HG03280 (cell line): ENCODE data around the gene NKD2.
"Not testable (repeated sequence)": the region's sequence is repeated elsewhere in the genome, so short reads cannot be mapped to it uniquely, and the experiment has no call there.

Experiments
- ATAC-seq: cut with Tn5 transposase; IDR thresholded peaks from one replicate; pipeline ENCODE4 v1.9.1; 2021; ENCODE audit warnings: mild to moderate bottlenecking, moderate library complexity; ENCODE audit not compliant: unreplicated experiment

The NKD2 gene

DNA sequence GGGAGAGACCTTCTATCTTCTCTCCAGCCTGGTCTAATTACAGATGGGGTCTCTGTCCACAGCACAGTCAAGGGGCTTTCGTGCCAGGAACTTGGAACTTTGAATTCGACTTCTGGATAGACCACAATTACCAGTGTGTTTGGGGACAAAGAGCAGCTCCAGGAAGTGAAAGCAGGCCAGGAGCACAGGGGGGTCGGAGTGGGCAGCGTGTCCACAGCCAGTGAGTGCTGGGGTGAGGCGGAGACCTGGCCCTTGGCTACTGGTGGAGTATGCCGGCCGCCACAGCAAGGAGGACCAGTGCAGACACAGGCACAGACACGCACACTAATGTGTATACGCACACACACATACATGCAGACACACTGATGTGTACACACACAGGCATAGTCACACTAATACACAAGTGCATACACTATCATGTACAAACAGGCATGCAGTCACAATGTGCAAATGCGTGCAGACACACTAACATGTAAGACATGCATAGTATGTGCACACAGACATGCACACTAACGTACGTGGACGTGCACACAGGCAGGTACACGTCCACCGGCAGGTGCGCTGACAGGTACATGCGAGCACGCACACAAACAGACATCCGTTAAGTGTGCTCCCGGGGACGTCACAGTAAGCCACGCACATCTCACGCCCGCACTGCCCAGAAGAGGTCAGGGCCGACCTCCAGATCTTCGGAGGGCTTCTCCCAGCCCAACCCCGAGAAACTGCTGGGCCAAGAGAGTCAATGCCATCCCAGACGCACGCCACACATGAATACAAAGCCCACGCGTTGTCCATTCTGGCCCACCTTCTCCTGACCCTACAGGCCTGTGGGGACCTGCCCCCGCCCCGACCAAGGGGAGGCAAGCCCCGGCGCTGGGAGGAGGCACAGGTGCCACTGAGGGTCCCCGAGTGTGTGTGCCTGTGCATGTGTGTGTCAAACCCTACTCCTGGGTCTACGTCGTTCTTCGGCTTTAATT lies 46.5 kb downstream of the NKD2 start:
- no peak for ATAC-seq

DNA sequence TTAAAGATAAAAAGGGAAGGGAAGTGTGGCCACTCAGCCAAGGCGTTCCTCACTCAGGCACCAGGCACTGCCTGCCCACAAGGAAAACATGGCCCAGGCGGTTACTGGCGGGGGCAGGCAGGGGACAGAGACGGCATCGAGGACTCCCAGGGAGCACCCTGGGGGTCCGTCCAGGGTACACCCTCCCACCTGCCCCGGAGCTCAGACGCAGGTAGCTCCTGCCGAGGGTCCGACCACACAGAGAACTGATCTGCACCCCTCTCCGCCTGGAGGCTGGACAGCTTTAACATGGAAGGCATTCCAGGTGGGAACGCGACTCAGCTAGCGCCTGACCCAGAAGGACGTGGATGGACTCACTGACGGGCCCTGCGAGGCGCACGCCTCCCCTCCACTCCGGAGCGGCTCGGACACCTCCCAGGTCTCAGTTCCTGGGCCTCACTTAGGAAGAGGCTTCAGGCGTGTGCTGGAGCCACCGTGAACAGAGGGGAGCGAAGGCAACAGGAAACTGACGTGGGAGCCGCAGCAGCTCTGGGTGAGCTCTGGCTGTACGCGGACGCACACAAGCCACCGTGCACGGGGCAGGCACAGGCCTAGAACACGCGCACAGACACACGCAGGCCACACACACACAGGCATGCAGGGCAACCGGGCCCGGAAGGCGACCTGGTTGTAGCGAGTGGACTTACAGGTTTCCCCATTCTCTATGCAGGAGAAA lies 47.5 kb downstream of the NKD2 start:
- ATAC-seq, result no peak

DNA sequence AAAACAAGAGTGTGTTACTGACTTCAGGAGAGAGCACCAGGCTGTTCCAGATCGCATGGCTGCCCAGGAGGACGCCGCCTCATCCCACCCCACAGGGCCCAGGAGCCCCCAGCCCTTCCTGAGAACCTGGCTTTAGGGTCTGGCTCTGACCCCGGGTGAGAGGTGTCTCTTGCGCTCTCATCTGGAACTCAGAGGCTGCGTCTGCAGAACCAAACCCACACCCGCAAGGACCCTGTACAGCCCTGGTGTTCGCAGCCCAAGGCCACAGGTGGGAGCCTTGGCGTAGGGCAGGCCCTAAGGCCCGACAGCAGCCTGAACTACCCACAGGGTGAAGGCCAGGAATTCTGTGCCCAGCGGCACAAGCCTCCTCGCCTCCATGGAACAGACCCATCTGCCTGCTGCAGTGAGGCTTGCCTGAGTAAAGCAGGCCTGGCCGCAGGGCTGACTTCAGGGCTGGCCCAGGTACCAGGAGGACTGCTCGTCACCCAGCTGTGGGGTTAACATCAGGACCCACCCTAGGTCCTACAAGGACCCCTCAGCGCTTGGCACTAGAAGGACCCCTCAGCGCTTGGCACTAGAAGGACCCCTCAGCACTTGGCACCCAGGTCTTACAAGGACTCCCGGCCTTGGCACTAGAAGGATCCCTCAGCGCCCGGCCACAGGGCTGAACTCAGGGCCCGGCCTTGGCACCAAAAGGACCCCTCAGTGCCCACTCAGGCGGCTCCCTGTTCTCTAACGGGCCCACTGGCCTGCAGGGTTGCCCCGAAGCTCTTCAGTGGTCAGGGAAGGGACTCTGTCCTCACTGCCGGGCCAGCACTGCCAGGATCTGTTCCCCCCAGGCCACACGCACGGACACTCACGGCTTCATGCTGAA lies 48.2 kb downstream of the NKD2 start:
- no peak for ATAC-seq

DNA sequence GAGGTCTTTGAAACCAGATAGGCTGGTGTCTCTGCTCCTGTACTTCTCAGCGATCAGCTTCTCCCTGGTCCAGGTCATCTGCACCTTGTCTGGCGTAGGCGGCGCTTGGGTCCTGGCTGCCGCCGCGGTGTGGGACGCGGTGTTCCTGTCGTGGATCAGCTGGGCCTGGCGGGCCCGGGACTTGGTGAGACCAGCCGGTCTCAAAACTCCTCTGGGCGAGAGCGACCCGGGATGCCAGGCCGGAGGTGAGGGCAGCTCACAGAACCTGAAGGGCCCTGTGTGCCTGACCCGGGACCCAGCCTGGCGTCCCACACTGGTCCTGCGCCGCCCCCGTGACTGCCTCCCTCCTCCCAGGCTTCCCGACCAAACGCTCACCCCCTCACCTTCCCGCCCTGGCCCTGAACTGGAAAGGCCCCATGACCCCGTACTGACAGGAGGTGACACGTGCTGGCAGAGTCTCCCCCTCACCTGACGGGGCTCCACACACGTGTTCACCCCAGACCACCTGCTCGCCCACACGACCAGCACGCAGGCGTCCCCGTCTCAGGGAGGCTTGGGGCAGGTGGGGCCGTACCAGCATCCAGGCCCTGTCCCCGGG lies 49.0 kb downstream of the NKD2 start:
- no peak for ATAC-seq

DNA sequence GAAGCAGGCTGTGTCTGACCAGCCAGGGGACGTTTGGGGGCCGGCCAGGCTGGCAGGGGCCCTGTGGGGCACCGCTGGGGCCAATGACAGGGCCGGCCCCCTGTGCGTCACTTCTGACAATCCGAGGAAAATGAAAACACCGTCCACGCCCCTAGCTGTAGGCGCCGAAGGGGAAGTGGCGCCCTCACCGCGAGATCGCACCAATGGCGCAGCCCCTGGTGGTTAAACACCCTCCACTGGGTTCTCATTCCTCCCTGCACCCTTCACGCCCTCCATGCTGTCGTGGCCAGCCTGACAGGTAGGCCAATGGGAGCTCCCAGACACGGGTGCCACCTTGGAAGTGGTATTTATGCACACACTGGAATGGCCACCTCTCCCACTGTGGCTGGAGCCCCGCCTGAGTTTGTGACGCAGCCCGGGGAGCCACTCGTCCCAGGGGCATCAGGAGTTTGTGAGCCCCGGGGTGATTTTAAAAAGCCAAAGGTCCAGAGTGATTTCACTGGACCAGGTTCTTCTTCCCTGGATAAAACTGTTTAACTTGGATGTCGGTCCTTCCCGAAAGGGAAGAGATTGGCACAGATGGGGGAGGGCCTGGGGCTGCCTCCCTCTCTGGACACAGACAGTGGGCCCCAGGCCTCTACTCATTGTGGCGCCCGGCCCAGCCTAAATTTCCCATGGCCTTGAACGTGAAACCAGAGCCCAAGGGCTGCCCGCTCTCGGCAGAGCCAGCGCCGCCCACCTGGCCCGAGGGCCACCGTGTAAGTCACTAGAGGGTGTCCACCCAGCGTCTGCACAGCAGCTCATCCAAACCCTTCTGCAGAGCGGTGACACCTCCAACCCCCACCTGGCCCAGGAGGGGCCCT lies 49.7 kb downstream of the NKD2 start:
- no peak for ATAC-seq

DNA sequence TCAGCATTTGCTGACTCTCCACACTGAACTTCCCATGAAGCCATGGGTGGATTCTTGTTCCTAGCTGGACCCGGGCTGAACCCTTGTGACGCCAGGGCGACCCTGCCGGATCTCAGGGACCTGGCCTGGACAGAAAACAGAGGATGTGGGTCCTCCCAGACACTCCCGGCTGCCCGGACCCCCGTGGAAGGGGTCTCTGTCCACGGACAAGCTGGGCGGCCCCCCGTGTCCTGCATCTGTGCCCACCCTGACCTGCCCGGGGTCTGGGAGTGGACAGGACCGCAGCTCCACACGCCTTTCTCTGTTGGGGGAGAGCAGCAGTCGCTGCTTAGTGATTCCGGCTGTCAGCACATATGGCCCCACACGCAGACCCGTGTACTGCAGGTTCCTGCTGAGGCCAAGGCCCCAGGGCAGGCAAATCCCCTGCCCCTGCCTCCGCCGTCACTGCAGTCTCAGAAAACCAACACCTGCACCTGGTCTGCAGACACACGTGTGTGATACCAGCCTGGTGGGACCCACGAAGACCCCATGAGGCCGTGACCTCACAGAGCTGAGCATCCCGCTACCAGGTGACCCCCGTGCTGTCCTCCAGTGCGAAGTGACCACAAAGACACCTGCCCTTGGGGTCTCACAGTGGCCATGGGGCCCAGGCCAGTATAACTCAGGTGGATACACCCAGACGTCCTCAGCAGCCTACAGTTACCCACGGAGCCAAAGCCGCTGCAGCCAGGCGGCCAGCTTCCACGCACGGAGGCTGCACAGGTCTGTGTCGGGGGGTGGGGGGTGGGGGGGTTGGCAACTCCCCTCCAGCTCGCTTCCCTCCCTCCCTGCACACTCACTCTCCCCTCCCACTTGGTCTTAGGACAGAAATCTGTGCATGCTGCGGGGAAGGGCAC lies 50.6 kb downstream of the NKD2 start:
- no peak for ATAC-seq

DNA sequence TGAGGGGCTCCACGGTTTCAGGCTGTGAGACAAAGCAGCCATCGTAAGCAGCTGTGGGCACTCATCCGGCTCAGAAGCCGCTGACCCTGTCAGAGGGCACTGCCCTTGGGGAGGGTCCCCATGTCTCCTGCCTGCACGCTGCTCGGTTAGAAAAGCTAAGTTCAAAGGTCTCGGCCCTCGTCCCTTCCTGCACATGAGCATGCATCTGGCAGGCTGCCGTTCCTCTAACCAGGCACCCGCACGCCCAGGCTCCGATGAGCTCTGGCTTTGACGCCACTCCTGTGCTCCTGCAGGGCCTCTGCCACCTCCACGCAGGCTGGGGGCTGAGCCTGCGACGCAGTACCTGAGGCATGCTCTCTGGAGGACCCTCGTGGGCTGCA lies 51.3 kb downstream of the NKD2 start:
- ATAC-seq, result no peak

DNA sequence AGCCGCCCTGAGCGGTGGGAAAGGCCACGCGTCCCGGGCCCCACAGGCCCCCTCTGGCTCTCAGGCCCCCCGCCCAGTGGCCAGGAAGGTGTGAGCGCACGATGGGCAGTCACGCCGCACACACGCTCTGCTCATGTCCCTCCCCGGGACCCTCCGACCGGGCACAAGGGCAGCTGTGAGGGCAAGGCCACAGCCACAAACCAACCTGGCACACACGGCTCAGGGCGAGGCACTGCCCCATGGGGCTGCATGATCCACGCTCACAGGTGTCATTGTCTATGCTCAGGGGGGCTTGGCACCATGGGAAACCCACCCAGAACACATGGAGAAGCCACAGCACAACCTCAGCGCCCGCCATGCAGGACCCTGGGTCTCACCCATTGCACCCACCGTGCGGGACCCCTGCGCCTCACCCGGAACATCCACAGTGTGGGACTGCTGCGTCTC lies 52.0 kb downstream of the NKD2 start:
- ATAC-seq, result no peak

DNA sequence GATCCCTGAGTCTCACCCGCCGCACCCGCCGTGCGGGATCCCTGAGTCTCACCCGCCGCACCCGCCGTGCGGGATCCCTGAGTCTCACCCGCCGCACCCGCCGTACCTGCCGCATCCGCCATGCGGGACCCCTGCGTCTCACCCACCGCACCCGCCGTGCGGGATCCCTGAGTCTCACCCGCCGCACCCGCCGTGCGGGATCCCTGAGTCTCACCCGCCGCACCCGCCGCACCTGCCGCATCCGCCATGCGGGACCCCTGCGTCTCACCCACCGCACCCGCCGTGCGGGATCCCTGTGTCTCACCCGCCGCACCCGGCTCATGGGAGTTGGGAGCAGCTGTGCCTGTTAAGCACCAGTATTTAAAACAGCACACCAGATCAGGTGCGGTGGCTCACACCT lies 52.7 kb downstream of the NKD2 start:
- not testable (repeated sequence) for ATAC-seq

DNA sequence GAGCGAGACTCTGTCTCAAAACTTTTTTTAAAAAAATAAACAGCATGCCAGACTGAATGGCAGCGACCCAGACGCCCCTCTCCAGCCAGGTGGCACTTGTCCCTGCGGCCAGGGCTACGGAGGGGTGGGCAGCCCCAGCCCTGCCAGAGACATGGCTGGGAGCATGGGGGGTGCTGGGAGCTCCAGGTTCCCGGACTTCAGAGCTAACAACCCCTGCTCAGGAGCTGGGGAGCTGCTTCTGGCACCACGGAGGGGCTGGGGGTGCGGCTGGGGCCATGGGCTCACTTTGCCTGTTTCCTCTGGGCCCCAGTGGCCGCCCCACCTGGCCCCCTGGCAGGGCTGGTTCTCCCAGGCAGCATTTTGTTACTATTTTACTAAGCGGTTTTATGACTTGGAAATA lies 53.3 kb downstream of the NKD2 start:
- no peak for ATAC-seq

DNA sequence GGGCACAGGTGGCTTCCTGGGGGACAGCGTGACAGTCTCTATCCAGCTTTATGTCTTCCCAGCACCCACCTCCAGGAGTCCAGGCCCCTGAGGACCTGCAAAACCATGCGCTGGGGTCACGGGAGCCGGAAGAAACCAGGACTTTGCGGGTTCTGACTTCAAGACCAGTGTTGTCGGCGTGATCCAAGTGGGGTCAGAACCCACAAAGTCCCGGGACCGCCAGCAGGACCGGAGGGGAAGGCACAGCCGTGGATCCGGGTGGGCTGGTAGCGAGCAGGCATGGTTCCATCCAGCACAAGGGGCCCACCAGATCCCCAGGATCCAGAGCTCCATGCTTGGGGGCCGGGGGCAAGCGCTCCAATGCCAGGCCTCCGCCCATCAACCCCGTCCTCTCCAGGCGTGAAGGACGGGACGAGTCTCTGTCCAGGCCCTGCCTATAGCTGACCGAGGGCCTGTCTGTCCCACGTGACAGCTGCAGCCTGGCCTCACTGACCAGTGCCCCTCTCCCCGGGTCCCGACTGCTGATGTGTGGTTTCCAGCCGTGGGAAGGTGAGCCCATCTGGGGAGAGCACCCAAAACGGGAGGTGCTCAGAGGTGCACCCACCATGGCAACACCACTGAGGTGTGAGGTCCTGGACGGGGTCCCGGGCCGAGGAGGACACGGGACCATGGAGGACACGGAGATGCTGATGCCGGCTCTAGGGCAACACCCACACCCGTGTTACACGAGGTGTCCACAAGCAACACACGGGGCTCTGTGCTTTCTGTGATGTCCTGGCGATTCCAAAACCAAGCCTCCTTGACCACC lies 54.4 kb downstream of the NKD2 start:
- ATAC-seq, result no peak

DNA sequence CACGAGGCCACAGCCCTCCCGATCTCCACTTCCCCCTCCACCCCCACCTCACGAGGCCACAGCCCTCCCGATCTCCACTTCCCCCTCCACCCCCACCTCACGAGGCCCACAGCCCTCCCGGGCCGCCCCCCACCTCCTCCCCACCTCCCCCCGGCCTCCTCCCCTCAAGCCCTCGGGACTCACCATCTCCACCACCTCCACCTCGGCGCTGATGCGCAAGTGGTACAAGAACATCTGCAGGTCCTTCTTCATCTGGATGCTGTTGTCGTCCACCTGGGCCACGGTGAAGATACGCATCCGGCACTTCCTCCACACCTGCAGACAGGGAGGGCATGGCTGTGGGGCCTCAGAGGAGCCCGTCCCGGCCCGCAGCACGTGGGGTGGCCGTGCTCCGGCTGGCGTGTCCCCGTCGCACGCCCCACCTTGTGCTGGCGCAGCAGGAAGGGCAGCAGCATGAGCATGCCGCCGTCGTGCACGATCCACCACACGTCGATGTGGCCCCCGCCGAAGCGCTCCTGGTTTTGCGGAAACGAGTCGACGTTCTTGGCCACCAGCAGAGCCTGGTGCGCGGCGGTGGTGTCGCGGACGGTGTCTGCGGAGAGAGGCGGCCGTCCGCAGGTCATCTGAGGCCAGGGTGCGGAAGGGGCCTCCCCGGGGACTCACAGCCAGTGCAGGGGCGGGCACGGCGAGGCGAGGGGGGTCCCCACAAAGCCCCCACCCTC lies 55.2 kb downstream of the NKD2 start:
- ATAC-seq, result no peak

DNA sequence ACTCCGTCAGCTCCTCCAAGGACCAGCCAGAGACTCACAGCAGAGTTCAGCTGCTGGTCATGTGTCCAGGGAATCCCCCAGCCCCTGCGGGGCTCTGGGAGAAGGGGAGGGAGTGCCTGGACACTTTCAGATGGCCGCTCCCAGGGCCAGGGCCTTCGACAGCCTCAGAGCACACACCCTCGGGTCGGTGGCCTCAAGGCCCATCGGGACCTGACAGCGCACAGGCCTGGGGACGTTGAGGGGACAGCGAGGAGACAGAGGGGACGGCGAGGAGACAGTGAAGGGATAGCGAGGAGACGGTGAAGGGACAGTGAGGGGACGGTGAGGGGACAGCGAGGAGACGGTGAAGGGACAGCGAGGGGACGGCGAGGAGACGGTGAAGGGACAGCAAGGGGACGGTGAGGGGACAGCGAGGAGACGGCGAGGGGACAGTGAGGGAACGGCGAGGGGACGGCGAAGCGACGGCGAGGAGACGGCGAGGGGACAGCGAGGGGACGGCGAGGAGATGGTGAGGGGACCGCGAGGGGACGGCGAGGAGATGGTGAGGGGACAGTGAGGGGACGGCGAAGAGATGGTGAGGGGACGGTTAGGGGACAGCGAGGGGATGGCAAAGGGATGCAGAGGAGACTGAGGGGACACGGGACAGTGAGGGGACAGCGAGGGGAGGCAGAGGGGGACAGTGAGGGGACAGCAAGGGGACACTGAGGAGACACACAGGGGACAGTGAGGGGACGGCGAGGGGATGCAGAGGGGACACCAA lies 56.0 kb downstream of the NKD2 start:
- ATAC-seq, result no peak

DNA sequence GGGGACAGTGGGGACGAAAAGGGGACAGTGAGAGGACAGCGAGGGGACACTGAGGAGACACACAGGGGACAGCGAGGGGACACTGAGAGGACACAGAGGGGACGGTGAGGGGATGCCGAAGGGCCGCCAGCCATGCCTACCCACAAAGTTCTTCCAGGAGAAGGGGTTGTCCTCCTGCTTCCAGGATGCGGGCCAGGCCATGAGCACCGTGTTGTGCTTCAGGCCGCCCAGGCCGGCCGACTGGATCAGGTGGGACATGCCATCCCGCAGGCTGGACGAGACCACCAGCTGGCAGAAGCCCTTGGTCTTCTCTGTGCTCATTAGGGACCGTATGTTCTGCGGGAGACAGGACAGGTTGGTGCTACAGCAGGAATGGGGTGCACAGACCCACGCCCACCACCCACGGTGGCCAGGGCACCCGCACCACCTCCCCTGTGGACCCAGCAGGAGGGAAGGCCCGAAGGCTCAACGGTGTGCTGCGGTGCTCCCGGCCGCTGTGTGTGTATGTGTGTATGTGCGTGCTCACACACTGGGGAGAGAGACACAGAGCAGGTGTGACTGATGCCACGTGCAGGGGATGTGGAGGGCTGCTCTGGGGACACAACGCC lies 56.6 kb downstream of the NKD2 start:
- ATAC-seq, result no peak

DNA sequence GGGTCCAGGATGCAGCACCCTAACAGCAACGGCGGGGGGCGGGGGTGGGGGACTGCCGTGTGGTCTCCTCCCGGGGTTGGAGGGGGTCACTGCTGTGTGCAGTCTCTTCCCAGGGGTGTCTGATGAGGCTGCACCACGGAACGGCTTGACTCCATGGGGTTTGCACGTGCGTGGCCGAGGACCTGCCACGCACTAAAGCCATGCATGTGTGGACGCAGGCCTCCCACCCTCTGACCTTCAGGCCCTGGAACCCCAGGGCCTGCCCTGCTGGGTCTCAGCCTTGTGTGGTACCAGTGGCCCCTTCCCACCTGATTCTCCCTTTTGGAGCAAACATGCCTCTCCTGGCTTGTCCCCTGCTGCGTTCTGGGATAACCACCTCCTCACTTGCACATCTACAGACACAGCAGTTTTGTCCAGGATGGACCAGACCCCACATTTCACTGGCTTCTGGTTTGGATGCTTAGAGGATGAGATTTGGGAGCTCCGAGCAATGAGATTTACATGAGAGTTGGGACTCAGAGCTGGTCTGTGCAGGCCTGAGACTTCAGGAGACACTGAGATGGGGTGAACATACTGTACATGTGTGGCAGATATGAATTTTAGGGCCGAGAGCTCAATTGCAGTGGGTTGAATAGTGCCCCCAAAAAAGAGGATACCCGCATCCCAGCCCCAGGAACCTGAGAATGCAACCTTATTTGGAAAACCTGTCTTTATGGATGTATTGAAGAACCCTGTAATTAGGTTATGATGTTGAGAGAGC lies 57.5 kb downstream of the NKD2 start:
- ATAC-seq, result no peak
